ENCODE measurements around the gene GPR84. TPM values are rescaled to one million over a fixed set of nuclear protein-coding genes. Genes with fewer than 3 reads are reported as not detected.

GPR84 gene
- polyA plus RNA-seq, 1 donor = 0.16 TPM

DNA sequence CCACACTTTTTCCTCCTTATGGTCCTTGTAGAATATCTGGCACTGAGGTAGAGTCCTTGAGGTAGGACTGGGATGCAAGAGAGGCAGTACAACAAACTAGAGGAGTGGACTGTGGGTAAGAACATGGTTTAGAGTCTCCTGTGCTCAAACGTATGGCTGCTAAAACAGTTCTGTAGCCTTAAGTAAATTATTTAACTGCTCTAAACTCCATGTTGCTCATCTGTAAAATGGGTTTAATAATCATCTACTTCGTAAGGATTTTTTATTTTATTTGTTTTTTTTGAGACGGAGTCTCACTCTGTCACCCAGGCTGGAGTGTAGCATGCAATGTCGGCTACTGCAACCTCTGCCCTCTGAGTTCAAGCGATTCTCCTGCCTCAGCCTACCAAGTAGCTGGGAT is 42.9 kb downstream of the GPR84 start:
- no peak for DNase-seq
- 92% methylated on average over 2 of the region's 5 CpGs for WGBS (ENCODE audit: insufficient coverage, low lambda C conversion rate)
- peaks cover 5% of the 10 kb centered on the region for H3K4me1 ChIP-seq (ENCODE audit: control insufficient read depth, insufficient read depth, low read length)

More for the DNA sequence above, 42.9 kb downstream of the GPR84 start:
- Histone ChIP-seq H3K27ac (ENCODE audit: low read length) (no peak overlapping the region), H3K27me3 (ENCODE audit: control insufficient read depth, insufficient read depth, low read length) (no peaks in the 10 kb centered on the region), H3K36me3 (ENCODE audit: control insufficient read depth, insufficient read depth, low read length) (no peaks in the 10 kb centered on the region), H3K9me3 (ENCODE audit: control insufficient read depth, low read depth, low read length) (no peaks in the 10 kb centered on the region), H3K4me3 (ENCODE audit: low read length) (no peak overlapping the region)

Other genes starting within 250 kb of the GPR84 start
- gene SMUG1, start 175.5 kb downstream of the GPR84 start, polyA plus RNA-seq = 45.9 TPM
- gene CBX5, start 84.4 kb downstream of the GPR84 start, polyA plus RNA-seq = 41.4 TPM
- 2,413 TPM for gene HNRNPA1, start 83.8 kb downstream of the GPR84 start, polyA plus RNA-seq
- gene NFE2, start 63.5 kb downstream of the GPR84 start, polyA plus RNA-seq = 2.1 TPM
- 193 TPM for gene COPZ1, start 39.4 kb downstream of the GPR84 start, polyA plus RNA-seq
- 4.7 TPM for gene ZNF385A, start 20.2 kb upstream of the GPR84 start, polyA plus RNA-seq
- 23.9 TPM for gene ITGA5, start 54.8 kb upstream of the GPR84 start, polyA plus RNA-seq
- gene GTSF1, start 109.1 kb upstream of the GPR84 start, polyA plus RNA-seq = 0.19 TPM
- gene NCKAP1L, start 133.3 kb upstream of the GPR84 start, polyA plus RNA-seq = 11.9 TPM
- gene PDE1B, start 185.1 kb upstream of the GPR84 start, polyA plus RNA-seq = 6.3 TPM
- gene PPP1R1A, start 224.2 kb upstream of the GPR84 start, polyA plus RNA-seq = 17.2 TPM

Data from large intestine (tissue), 3 donors.